Measurements from ENCODE around the gene LHX2.

DNA sequence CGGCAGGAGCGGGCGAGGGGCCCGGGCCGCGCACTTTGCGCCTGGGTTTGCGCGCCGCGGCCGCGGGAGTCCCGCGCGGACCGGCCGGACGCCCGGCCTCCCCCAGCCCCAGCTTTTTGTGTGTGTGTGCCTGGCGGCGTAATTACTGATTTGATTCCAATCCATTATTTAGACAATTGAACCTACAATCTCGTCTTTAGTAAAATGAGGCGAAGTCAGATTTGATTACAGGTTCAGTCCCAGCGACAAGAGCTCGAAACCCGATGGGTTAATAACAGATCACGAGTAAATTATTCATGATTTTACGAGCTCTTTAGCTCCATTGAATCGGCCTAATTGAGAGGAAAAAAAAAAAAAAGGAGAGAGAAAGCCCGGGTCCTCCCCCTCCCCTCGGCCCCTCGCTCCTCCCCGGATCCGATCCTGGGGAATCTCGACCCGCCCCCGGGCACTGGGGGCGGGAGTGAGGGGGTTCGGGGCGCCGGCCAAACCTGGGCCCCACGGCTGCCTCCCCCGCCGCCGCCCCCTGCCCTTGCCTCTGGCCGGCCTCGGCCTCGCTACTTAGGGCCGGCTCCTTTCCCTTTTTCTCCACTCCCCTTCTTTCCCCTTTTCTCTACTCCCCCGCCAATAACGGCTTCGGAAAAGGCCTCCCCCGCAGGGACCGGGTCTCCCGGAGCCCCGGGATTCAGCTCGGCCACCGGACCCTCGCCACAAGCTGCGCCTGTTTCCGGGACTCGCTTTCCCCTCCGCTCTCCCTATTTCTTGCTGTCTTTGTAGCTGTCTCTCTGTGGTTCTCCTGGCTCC is 6.6 kb downstream of the LHX2 start:
- no peak for TF ChIP-seq CTCF (conservative IDR thresholded peaks at IDR 0.05)
- no peak for TF ChIP-seq EZH2 (IDR thresholded peaks at IDR 0.05; ENCODE audit: low read depth)

Measured in PC-9 (cell line).